Measurements from ENCODE around the gene RLN1. TPM values are rescaled to one million over a fixed set of nuclear protein-coding genes. Genes with fewer than 3 reads are reported as not detected.
"Not testable (repeated sequence)": the region's sequence is repeated elsewhere in the genome, so short reads cannot be mapped to it uniquely, and the experiment has no call there.

RLN1 gene, protein sequence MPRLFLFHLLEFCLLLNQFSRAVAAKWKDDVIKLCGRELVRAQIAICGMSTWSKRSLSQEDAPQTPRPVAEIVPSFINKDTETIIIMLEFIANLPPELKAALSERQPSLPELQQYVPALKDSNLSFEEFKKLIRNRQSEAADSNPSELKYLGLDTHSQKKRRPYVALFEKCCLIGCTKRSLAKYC
- polyA plus RNA-seq (2013, experiment 1 of 2; ENCODE audit: insufficient read length), result not detected
- polyA plus RNA-seq (2013, experiment 2 of 2; ENCODE audit: insufficient read length), result not detected

DNA sequence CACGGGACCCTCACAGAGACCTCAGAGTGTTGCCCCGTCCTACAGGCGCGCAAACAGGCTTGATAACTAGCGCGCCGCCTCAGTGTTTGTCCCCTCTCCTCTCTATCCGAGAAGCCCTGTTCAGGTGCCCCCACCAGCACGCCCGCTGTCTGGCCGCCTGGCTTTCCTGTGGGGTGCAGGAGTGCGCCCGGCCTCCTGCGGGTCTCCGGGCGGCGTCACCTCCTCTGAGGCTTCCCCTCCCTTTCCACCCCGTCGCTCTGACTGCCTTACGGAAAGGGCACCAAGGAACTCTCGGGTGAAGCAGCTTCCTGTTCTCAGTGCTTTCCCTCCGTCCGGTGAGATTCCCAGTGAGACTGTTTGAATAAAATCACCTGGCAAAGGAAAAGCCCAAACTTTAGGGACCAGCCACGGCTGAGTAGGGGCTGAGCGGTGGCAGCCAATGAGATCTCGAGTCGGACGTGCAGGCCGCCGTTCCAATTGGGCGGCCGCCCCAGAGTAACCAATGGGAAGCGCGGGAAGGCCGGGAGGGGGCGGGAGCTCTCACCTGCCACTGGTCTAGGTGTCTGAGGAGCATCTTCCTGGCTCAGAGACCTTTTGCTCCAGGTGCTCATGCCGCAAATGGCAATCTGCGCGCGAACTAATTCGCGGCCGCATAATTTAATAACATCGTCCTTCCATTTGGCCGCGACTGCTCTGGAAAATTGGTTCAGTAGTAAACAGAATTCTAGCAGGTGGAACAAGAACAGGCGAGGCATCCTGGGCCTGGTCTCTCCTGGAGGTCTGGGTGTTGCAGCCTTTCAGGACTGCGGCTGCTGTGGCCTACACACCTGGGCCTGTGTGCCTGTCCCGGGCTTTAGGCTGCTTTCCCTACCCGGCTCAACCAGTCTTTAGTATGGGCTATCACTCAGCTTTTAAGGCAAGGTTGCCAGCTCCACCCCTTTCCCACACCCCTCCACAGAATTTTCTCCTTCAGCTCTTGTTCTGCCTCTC lies at the start of gene RLN1:
RLN1 (minus strand) TSS at position 885 of the 990 bp plus-strand sequence; CDS start at position 755, 130 bp downstream.
- DNase-seq, result not testable (repeated sequence)

GRCh38 chr9:5389109-5389732 lies 49.5 kb upstream of the RLN1 start:
- DNase-seq, result peak; percentile 93

DNA sequence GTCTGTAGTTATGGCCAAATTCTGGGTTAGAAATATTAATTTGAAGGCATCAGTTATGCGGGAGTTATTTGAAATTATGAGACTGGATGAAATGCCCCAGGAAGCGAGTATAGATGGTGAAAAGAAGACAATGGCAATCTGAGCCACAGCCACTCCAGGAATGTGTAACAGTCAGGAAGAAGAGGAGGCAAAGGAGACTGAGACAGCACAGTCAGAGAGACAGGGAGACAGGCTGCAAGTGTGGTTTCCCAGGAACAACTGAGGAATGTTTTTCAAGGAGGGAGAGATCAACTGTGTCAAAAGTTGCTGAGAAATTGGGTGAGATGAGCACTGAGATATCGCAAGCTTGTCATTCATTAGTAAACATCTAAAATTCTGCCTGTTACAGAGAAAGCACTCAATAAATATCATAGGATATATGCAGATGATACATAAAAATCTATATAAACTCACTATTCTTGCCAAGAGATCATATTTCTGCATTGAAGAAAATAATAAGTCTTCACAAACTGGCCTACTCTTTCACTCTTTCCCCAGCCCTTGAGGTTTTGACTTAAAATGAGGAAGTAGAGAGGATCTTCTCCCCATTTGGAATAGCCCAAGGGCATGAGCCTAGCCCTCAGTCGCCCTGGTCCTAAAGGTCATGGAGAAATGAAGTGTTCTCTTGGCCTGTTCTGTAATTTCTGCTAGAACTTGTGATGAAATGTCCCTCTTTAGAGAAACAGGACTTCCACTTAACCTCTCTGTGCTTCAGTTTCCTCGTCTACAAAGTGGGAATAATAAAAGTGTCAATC lies 48.5 kb upstream of the RLN1 start:
- peak; percentile 71 for DNase-seq

DNA sequence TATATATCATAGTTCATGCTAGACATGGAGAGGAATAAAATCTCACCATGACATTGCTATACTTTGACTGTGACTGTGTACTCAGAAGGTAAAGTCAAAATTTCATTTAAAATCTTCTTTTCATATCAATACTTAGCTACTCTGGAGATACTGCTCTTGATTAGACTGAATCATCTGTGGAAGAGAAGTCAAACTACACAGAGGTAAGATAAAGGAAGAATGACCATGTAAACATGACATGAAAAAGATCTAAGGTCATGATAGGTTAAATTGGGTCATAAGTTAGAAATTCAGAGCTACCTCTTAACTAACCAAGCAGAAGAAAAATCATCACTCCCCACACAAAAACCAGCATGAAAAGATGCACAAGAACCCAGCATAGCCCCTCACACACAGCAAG lies 44.8 kb upstream of the RLN1 start:
- no peak for DNase-seq

GRCh38 chr9:5382479-5382878 lies 42.8 kb upstream of the RLN1 start:
- DNase-seq, result no peak

- no peak for DNase-seq
These were observed 36.3 kb upstream of the RLN1 start for GRCh38 chr9:5375790-5376477.

DNA sequence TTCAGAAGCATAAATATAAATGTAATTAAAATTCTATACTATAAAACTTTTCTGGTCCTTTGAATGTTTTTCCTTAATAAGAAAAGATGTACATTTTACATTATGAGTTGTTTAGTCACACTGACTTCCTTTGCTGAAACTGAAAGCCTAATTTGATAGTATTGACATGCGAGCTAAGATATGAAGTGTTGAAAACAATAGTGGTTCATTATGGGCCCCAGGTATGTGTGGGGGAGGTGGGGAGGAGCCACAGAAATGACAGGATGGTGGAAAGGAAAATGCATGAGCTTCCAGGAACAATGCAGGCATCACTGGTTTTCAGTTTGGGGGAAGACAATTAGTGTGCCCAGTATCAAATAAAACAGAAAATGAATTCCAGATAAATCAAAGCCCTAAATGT lies 35.4 kb upstream of the RLN1 start:
- no peak for DNase-seq

DNA sequence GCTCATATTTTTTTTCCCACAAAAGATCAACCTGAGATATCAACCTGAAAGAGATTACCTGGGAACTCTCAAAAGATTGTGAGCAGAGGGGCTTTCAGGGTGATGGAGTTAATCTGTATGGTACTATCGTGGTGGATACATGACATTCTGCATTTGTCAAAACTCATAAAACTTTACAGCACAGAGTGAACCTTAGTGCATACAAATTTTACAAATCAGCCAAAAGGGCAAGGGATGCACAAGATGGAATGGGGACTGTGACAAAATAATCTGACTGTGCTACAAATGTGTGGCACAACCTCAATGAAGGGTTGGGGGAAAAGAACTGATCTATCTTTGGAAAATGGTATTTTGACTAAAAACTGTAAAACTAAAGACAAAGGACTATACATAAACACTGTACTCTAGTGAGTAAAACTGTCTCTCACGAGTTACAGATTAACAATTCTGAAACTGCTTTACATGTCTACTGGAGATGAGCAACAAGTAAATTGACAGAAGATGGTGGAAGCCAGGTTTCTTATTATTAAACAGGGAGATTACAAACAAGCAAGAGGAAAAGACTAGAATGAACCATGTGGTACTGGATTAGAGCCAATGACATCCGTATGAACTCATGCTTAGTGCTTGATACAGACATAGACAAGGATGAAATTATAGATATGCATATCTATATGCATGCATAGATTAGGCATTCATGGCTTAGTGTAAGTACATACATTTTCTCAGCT lies 24.8 kb upstream of the RLN1 start:
- DNase-seq, result peak; percentile 8

DNA sequence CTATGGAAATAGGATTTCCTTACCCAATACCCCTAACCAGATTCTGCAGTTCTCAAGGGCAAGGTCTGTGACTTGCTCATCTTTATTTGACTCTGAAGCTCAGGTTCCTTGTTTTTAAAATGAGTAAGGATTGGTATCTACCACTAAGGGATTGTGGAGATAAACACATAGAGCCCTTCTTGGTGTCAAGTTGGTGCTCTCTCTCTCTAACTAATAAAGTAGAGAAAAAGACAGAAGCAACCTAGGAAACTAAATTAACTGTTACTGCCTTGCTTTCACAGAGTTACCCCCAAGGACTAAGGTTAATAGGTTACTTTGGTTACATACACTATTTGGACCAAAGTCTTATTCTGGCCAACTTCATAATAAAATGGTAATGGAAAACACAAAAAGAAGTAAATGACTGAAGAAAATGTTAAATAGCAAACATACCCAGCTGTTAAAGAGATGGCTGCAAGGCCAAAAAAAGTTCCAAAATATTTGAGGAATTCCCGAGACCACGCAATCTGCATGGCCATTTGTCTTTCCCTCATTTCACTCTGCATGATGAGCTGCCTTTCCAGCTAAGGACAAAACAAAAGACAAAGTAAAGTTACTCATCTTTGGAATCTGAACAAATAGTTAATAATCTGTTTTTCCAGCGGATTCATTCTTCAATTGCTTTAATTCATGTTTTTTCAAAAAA lies 21.8 kb upstream of the RLN1 start:
- DNase-seq, result peak; percentile 32

DNA sequence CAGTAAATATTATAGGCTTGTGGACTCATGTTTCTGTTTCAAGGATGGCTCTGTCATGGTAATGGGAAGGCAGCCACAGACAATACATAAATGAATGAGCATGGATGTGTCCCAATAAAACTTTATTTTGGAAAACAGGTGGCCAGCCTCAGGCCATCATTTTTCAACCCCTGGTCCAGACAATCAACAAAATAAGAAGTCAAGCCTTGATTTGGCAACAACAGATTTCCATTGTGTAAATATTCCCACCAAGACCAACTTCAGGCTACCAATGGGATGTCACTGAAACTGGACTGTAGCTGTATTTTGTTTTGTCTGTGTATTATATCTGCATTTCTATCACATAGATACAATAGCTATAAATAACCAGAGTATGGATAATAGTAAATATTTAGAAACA lies 20.7 kb upstream of the RLN1 start:
- DNase-seq, result no peak

DNA sequence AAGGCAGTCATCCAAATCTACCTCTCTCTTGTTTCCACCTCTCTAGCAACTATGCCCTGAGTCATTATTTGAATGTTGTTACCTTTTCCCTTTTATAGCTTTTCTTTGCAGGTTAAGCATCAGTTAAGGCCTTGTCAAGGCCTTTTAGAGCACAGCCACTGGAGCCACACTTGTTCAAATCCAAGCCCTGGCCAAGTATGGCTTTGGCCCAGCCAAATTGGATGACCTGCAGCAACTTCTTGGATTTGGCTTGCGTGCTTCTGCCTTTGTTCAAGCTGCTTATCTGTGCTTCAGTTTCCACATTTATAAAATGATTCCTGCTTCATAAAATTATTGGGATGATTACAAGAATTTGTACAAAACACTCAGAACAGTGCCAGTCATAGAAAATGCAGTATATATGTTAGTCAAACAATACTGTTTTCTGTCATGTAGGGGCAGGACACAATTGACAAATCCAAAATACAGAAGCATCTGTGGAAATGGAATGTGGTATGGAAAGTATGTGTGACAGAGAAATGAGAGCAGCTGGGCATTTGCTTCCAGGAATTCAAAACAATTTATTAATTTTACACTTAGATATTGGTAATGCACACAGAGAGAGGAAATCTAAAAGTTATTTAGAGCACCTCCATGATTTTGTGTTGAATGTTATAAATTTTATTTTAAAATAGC lies 17.9 kb upstream of the RLN1 start:
- no peak for DNase-seq

GRCh38 chr9:5355817-5356216 lies 16.1 kb upstream of the RLN1 start:
- DNase-seq, result no peak

- no peak for DNase-seq
These were observed 15.6 kb upstream of the RLN1 start for GRCh38 chr9:5355226-5355625.

GRCh38 chr9:5354184-5354583 lies 14.5 kb upstream of the RLN1 start:
- DNase-seq, result no peak

GRCh38 chr9:5352637-5353248 lies 13.1 kb upstream of the RLN1 start:
- no peak for DNase-seq

GRCh38 chr9:5336688-5337087 lies 3.0 kb downstream of the RLN1 start:
- no peak for DNase-seq

DNA sequence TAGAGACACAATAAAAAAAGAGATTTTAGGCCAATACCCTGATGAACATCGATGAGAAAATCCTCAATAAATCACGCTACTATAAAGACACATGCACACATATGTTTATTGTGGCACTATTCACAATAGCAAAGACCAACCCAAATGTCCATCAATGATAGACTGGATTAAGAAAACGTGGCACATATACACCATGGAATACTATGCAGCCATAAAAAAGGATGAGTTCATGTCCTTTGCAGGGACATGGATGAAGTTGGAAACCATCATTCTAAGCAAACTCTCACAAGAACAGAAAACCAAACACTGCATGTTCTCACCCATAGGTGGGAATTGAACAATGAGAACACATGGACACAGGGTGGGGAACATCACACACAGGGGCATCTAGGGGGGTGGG lies 8.4 kb downstream of the RLN1 start:
- not testable (repeated sequence) for DNase-seq

GRCh38 chr9:5326893-5327548 lies 12.7 kb downstream of the RLN1 start:
- DNase-seq, result no peak

DNA sequence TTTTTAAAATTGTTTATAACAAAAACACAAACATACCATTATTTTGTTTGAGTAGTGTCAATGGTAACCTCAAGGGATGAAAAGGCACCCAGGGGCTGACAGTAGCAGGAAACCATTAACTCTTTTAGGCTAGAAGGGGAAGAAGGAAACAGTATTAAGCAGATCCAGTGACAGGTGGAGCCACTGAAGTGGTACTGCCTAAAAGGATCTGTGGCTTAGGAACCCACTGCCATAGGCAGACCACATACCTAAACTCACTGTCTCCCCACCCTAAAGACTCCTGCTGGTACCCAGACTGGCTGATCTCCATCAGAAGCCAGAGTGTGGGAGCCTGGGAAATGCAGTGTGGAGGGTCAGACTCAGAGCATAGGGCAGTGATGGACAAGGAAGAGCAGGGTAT lies 13.5 kb downstream of the RLN1 start:
- no peak for DNase-seq
